HCT116 (cell line): Measurements from ENCODE around the gene PPP4R3A. TPM values are rescaled to one million over a fixed set of nuclear protein-coding genes. Genes with fewer than 3 reads are reported as not detected.
"Not testable (repeated sequence)": the region's sequence is repeated elsewhere in the genome, so short reads cannot be mapped to it uniquely, and the experiment has no call there.

ENCODE experiments used
- ATAC-seq: fragments of 200-7000 bp; cut with Tn5 transposase; 2 replicates; pipeline ENCODE4 v1.9.1; 2020; ENCODE audit warnings: mild to moderate bottlenecking, moderate library complexity
- BruUV-seq: library from RNA; stranded (reverse); fragments of 400-500 nt; replicated peaks from 2 replicates; lab custom pipeline; 2021; lab: Mats Ljungman, UMichigan
- CTCF ChIA-PET: fragments of 300-600 bp; sonication (Branson Sonifier 250); formaldehyde crosslinking; loops from one replicate; lab custom pipeline; 2021; ENCODE audit warnings: antibody characterized with exemption; lab: Charles Lee
- POLR2A ChIA-PET: fragments of 300-600, 350-600 bp; sonication (Branson Sonifier 250); formaldehyde crosslinking; loops from one replicate; lab custom pipeline; 2021; ENCODE audit warnings: antibody characterized with exemption; lab: Charles Lee
- RAD21 ChIA-PET, 2 experiments: fragments of 300-600 bp; sonication (Branson Sonifier 250); formaldehyde crosslinking; loops; one replicate each; lab custom pipeline; 2023; ENCODE audit warnings: low total read pairs in 2 of 2; ENCODE audit not compliant: uncharacterized antibody in 2 of 2, unreplicated experiment in 2 of 2, low non-redundant PET in 1 of 2; lab: Charles Lee
- DNase-seq: peaks from one replicate; pipeline ENCODE4 v3.0.0-alpha.2; 2010; ENCODE audit warnings: low read depth, low spot score
- H2AFZ ChIP-seq: fragments of 200-600 bp; shearing (Covaris generic), sonication (generic); 2 replicates; pipeline ENCODE4 v1.6.1; 2017; ENCODE audit warnings: low read depth, mixed run types, mixed read lengths, antibody characterized with exemption, low read length; ENCODE audit not compliant: poor library complexity, severe bottlenecking
- H3K27ac ChIP-seq: 2 replicates; pipeline ENCODE4 v1.5.1; 2012; ENCODE audit warnings: low read depth, low read length
- H3K27me3 ChIP-seq: fragments of 200-600 bp; sonication (generic); 2 replicates; pipeline ENCODE4 v1.6.1; 2016; ENCODE audit warnings: mixed run types, low read length, mixed read lengths; ENCODE audit not compliant: insufficient read depth
- H3K36me3 ChIP-seq, 2 experiments: fragments of 200-500 bp in 1 of 2; fragments of 200-600 bp in 1 of 2; sonication (Bioruptor generic) in 1 of 2; sonication (generic) in 1 of 2; 2 replicates each; pipeline versions ENCODE4 v1.5.1 to v1.6.1; 2014 to 2016; ENCODE audit warnings: low read length in 2 of 2, inconsistent platforms in 1 of 2, mixed read lengths in 1 of 2, mixed run types in 1 of 2; ENCODE audit not compliant: insufficient read depth in 2 of 2, control insufficient read depth in 1 of 2
- H3K4me1 ChIP-seq, 2 experiments: fragments of 200-600 bp in 1 of 2; sonication (generic) in 1 of 2; 2 replicates each; pipeline versions ENCODE4 v1.5.1 to v1.6.1; 2012 to 2017; ENCODE audit warnings: low read length in 2 of 2, inconsistent platforms in 1 of 2, mild to moderate bottlenecking in 1 of 2, mixed read lengths in 1 of 2, mixed run types in 1 of 2, moderate library complexity in 1 of 2; ENCODE audit not compliant: insufficient read depth in 2 of 2, control insufficient read depth in 1 of 2
- H3K4me2 ChIP-seq: fragments of 200-600 bp; sonication (generic); 2 replicates; pipeline ENCODE4 v1.6.1; 2017; ENCODE audit warnings: mixed run types, low read length, mixed read lengths
- H3K4me3 ChIP-seq, 2 experiments: fragments of 200-600 bp in 1 of 2; sonication (generic) in 1 of 2; replicated peaks in 1 of 2; 2 replicates each; pipeline ENCODE4 v1.5.1; 2011 to 2016; ENCODE audit warnings: low read length in 2 of 2, control low read depth in 1 of 2, low read depth in 1 of 2, mild to moderate bottlenecking in 1 of 2, mixed read lengths in 1 of 2, mixed run types in 1 of 2
- H3K79me2 ChIP-seq: fragments of 200-600 bp; sonication (generic); 2 replicates; pipeline ENCODE4 v1.6.1; 2017; ENCODE audit warnings: mild to moderate bottlenecking, mixed run types, low read length, moderate library complexity, mixed read lengths; ENCODE audit not compliant: insufficient read depth
- H3K9ac ChIP-seq: fragments of 200-600 bp; sonication (generic); 2 replicates; pipeline ENCODE4 v1.6.1; 2016; ENCODE audit warnings: low read length, mixed read lengths
- H3K9me2 ChIP-seq: fragments of 200-600 bp; sonication (generic), shearing (Covaris generic); 2 replicates; pipeline ENCODE4 v1.6.1; 2017; ENCODE audit warnings: mixed run types, mild to moderate bottlenecking, moderate library complexity; ENCODE audit not compliant: insufficient read depth
- H3K9me3 ChIP-seq, 2 experiments: fragments of 200-500 bp in 1 of 2; fragments of 200-600 bp in 1 of 2; sonication (Bioruptor generic) in 1 of 2; sonication (generic) in 1 of 2; 2 replicates each; pipeline ENCODE4 v1.6.1; 2014 to 2017; ENCODE audit warnings: low read length in 2 of 2, mixed read lengths in 2 of 2, inconsistent platforms in 1 of 2, low read depth in 1 of 2, mild to moderate bottlenecking in 1 of 2, mixed run types in 1 of 2, moderate library complexity in 1 of 2; ENCODE audit not compliant: control insufficient read depth in 1 of 2, insufficient read depth in 1 of 2
- H4K20me1 ChIP-seq: fragments of 200-600 bp; sonication (generic), shearing (Covaris generic); 2 replicates; pipeline ENCODE4 v1.6.1; 2017; ENCODE audit warnings: mixed run types, mild to moderate bottlenecking, moderate library complexity; ENCODE audit not compliant: insufficient read depth
- ELF1 ChIP-seq: IDR thresholded peaks from 2 replicates; pipeline ENCODE4 v1.6.1; 2012; ENCODE audit warnings: low read depth, borderline replicate concordance
- EZH2phosphoT487 ChIP-seq: fragments of 200-600 bp; IDR thresholded peaks from 2 replicates; pipeline ENCODE4 v1.6.1; 2018; ENCODE audit warnings: antibody characterized with exemption, borderline replicate concordance
- FOSL1 ChIP-seq: IDR thresholded peaks from 2 replicates; pipeline ENCODE4 v1.6.1; 2012; ENCODE audit warnings: low read depth
- SP1 ChIP-seq: IDR thresholded peaks from 2 replicates; pipeline ENCODE4 v1.6.1; 2012; ENCODE audit warnings: low read depth
- TCF7L2 ChIP-seq: IDR thresholded peaks from 2 replicates; pipeline ENCODE4 v1.7.0; 2011; ENCODE audit warnings: borderline replicate concordance, inconsistent platforms; ENCODE audit not compliant: insufficient read depth, insufficient read length; ENCODE audit errors: extremely low read depth
- ZNF274 ChIP-seq: fragments of 200-500 bp; sonication (Bioruptor generic); IDR thresholded peaks from 2 replicates; pipeline ENCODE4 v1.6.1; 2014; ENCODE audit warnings: mild to moderate bottlenecking, low read depth, low read length, inconsistent platforms
- intact Hi-C: fragments of 100-400 bp; cut with micrococcal nuclease; formaldehyde crosslinking; loops from 2 replicates; pipeline ENCODE4 v1.10.0; 2022
- total RNA-seq: library from RNA; stranded (reverse); gene quantifications from one replicate; pipeline ENCODE4 v1.2.1, GENCODE V29; 2021; ENCODE audit not compliant: unreplicated experiment
- TF ChIP-seq, protein P1 (sequence below): IDR thresholded peaks from 2 replicates; pipeline ENCODE4 v1.6.1; 2011; ENCODE audit warnings: mild to moderate bottlenecking, low read length, moderate library complexity; ENCODE audit not compliant: insufficient replicate concordance; ENCODE audit errors: extremely low read depth
- TF ChIP-seq, protein P2 (sequence below): IDR thresholded peaks from 2 replicates; pipeline ENCODE4 v1.6.1; 2012; ENCODE audit warnings: low read depth

PPP4R3A gene
- total RNA-seq, 1 experiment from 2014 or later = 67.7 TPM

DNA sequence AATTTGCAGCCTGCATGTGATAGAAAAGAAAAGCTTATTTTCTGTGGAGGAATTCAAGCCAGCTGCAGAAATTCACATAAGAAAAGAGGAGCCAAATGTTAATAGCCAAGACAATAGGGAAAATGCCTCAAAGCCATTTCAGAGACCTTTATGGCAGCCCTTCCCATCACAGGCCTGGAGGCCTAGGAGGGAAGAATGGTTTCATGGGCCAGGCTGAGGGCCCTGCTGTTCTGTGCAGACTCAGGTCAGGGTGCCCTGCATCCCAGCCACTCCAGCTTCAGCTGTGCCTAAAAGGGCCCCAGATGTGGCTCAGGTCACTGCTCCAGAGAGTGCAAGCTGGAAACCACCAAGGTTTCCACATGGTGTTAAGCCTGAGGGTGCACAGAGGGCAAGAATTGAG is 71.3 kb downstream of the PPP4R3A start:
- H3K4me1 ChIP-seq = no peaks in the 10 kb centered on the region
- POLR2A ChIA-PET = no interaction called here
- no peak overlapping the region for H3K4me2 ChIP-seq
- no peak for DNase-seq
- H3K79me2 ChIP-seq = no peaks in the 10 kb centered on the region
- ATAC-seq = no peak
- peaks cover 0 to 6% of the 10 kb centered on the region in 2 experiments; a peak in 2 of 4 replicates for H3K9me3 ChIP-seq
- intact Hi-C loops = no loop called here
- no peak overlapping the region for H3K9ac ChIP-seq
- no peak for TF ChIP-seq ELF1
- TF ChIP-seq SP1 = no peak
- TF ChIP-seq TCF7L2 = no peak
- TF ChIP-seq ZNF274 = no peak
- TF ChIP-seq, protein P1, sequence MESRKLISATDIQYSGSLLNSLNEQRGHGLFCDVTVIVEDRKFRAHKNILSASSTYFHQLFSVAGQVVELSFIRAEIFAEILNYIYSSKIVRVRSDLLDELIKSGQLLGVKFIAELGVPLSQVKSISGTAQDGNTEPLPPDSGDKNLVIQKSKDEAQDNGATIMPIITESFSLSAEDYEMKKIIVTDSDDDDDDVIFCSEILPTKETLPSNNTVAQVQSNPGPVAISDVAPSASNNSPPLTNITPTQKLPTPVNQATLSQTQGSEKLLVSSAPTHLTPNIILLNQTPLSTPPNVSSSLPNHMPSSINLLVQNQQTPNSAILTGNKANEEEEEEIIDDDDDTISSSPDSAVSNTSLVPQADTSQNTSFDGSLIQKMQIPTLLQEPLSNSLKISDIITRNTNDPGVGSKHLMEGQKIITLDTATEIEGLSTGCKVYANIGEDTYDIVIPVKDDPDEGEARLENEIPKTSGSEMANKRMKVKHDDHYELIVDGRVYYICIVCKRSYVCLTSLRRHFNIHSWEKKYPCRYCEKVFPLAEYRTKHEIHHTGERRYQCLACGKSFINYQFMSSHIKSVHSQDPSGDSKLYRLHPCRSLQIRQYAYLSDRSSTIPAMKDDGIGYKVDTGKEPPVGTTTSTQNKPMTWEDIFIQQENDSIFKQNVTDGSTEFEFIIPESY = no peak
- TF ChIP-seq FOSL1 = no peak
- TF ChIP-seq, protein P2, sequence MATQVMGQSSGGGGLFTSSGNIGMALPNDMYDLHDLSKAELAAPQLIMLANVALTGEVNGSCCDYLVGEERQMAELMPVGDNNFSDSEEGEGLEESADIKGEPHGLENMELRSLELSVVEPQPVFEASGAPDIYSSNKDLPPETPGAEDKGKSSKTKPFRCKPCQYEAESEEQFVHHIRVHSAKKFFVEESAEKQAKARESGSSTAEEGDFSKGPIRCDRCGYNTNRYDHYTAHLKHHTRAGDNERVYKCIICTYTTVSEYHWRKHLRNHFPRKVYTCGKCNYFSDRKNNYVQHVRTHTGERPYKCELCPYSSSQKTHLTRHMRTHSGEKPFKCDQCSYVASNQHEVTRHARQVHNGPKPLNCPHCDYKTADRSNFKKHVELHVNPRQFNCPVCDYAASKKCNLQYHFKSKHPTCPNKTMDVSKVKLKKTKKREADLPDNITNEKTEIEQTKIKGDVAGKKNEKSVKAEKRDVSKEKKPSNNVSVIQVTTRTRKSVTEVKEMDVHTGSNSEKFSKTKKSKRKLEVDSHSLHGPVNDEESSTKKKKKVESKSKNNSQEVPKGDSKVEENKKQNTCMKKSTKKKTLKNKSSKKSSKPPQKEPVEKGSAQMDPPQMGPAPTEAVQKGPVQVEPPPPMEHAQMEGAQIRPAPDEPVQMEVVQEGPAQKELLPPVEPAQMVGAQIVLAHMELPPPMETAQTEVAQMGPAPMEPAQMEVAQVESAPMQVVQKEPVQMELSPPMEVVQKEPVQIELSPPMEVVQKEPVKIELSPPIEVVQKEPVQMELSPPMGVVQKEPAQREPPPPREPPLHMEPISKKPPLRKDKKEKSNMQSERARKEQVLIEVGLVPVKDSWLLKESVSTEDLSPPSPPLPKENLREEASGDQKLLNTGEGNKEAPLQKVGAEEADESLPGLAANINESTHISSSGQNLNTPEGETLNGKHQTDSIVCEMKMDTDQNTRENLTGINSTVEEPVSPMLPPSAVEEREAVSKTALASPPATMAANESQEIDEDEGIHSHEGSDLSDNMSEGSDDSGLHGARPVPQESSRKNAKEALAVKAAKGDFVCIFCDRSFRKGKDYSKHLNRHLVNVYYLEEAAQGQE = no peak
- no peak for TF ChIP-seq EZH2phosphoT487
- TF ChIP-seq, all 23 proteins: peak for 0
- Histone ChIP-seq H2AFZ (no peak overlapping the region), H3K9me2 (no peaks in the 10 kb centered on the region), H3K4me3 (no peak overlapping the region), H3K27me3 (no peaks in the 10 kb centered on the region), H3K36me3 (no peaks in the 10 kb centered on the region), H4K20me1 (no peaks in the 10 kb centered on the region), H3K27ac (no peak overlapping the region)
- BruUV-seq = no TSS peak
- ChIA-PET CTCF (no interaction called here), RAD21 (no interaction called here)

DNA sequence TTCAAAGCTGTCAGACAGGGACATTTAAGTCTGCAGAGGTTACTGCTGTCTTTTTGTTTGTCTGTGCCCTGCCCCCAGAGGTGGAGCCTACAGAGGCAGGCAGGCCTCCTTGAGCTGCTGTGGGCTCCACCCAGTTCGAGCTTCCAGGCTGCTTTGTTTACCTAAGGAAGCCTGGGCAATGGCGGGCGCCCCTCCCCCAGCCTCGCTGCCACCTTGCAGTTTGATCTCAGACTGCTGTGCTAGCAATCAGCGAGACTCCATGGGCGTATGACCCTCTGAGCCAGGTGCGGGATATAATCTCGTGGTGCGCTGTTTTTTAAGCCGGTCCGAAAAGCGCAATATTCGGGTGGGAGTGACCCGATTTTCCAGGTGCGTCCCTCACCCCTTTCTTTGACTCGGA is 73.8 kb downstream of the PPP4R3A start:
- intact Hi-C loops, H3K9ac ChIP-seq, H2AFZ ChIP-seq, DNase-seq, RAD21 ChIA-PET, H4K20me1 ChIP-seq, H3K79me2 ChIP-seq, H3K36me3 ChIP-seq, H3K27me3 ChIP-seq, H3K4me3 ChIP-seq, H3K9me2 ChIP-seq, H3K9me3 ChIP-seq, H3K4me2 ChIP-seq, BruUV-seq, H3K4me1 ChIP-seq, POLR2A ChIA-PET, ATAC-seq, CTCF ChIA-PET, H3K27ac ChIP-seq: not testable (repeated sequence)
